HG03103 (cell line): ENCODE results near the gene DNM3.

Experiments used
- ATAC-seq: cut with Tn5 transposase; IDR thresholded peaks from one replicate; pipeline ENCODE4 v1.9.1; 2021; ENCODE audit warnings: low read depth; ENCODE audit not compliant: unreplicated experiment

DNM3 gene

DNA sequence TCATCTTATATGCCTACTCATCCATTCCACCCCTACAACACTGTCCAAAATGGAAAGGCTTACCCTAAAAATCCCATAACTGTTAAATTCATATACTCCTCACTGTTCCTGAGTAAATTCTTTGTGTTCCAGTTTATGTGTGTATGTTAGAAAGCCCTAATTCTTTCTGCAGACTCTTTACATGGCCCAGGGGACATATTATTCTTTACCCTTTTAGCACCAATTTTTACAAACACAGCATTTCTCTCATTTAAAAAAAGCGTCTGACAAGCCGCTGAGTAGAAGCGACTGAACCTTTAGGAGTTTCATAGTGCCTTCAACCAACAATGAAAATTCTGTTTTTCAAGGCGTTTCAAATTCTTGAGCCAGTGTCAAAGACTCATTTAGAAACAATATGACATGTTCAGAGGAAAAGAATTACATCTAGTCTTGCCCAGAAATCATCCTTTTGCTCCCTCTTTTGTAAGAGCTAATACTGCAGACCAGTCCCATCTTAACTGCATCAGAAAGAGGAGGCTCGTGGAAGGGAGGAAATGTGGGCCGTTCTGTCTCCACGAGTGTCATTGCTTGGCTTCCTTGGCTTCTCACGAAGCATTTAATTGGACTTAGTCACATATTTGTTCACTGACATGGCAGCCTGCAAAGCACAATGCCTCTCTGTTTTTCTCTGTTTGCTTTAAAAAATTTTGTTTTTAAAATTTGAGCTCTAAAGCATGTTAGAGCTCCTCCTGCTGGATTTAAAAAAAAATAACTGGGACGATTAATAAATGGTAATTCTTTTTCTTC lies 557.9 kb downstream of the DNM3 start:
- ATAC-seq: no peak

DNA sequence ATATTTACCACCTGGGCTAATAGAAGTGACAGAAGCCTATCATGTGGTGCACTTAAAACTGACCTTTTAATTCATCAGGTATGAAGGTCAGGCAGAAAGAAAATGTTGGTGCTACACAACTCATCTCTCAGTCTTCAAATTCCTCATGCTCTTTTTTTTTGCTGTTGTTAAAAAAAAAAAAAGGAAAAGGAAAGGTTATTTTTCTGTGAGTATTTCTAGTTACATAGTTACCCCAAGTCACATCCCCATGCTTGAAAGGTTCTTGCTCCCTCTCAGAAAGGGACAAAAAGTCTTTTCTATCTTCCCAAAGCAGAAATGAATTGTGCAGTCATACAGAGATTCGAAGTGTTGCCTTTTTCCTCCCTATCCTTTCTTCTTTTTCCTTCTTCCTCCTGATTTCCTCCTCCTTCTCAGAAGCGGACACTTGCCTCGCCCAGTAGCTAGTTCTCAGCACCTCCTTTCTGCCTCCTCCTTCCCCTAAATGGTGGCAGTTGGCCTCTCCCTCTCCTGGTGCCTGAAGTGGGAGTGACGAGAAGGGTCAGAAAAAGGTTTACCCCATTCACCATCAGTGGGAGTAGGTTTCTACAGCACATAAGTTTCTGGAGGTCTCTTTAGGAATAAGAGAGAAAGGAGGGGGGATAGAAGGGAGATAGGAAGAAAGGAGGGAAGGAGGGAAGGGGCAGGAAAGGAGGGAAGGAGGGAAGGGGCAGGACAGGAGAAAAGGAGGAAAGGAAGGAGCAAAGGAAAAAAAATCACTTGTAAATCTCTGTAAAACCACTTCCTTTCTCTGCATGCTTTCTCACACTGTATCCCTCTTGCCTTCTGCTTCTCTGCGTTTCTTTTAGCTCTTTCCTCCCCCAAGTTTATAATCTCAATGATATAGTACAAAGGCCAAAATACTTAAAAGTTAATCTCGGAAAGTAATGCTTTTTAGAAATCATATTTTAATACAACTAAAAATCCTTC lies 558.7 kb downstream of the DNM3 start:
- no peak for ATAC-seq

DNA sequence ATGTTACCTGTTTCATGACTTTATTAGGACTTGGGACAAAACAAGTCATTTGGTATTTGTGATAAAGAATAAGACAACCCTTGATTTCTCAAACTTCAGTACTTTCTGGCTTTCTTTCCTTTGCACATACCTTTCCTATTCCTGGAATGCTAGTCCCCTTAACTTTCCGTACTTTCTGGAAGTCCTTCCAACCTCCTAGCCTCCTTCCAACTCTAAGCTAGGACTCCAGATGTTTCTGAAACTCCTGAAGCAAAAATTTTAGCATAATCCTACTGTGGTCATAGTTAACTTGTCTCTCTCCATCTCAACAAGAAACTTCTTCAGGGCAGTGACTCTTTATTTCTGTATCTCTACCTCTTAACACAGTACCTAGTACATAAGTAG lies 559.4 kb downstream of the DNM3 start:
- ATAC-seq: no peak

DNA sequence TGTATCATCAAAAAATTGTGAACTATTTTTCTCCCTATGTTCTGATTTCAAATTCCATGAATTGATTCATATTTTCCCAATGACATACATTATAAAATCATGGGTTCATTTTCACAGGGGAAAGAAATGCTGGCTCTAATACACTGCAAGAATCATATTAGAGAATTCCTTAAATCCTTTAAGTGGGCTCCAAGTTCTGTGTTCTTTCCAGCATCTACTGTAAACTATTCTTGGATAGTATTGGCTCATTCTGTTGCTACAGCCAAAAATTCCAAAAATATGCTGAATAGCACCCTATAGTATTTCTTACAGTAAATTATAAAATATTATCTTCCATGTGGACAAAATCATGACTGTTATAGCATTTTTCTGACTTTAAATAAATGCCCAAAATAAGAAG lies 560.2 kb downstream of the DNM3 start:
- ATAC-seq: no peak

DNA sequence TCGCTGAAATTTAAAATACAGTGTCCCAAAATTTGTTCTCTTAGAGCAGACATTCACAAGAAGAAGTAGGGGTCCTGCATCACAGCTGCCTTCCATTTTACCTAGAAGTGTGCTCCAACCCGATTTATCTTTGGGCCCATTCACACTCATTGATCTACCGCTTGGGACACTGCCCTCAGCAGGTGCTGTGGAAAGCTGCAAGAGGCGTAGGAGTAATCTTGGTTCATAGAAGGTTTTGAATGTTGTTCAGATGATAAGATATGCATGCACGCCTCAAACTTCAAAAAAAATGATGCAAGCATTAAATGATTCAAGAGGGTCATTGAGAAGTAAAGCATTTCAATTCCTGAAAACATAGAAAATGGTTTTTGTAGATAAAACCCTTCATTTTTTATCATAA lies 560.6 kb downstream of the DNM3 start:
- no peak for ATAC-seq

DNA sequence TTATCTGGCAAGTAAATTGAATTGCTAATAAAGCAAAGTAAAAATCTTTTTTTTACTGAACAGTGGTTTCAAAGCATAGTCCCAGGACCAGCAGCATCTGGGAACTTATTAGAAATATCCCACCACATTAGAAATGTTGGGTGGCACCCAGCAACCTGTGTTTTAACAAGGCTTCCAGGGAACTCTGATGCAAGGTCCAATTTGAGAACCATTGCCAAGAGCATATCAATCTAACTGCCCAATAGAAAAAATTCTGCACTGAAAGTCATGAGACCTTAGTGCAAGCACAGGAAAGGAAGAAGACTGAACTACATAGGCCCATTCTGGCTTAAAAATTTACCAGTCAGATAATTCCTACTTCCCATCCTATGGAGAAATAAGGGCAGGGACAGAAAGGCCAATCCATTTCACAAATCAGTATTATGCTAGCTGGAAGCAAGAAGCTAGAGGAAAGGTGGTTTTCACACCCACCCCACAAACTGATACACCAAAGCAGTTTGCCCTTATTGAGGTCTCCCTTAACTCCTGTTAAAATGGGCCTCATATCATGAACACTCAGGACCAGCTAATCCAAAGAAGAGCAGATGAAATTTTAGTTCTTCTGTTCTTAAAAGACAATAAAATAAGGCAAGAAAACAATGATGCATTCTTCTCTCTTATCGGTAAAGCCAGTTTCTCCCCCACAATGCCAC lies 561.7 kb downstream of the DNM3 start:
- ATAC-seq: no peak

DNA sequence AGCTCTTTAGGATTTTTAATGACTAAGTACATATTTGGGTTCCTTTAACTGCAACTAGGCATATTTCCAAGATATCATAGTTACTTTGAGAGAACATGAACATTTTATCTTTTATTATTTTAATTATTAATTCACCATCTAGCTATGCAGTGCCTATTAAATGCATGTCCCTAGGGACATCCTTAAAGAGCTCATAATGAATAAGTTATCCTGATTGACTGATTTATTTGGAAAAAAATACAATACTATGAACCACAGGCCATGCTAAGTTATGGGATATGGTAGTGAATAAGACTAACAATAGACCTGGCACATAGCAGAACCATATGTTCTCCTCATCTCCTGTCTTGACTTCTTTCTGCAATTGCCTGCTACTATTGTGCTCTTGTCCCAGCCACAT lies 562.8 kb downstream of the DNM3 start:
- ATAC-seq: no peak

DNA sequence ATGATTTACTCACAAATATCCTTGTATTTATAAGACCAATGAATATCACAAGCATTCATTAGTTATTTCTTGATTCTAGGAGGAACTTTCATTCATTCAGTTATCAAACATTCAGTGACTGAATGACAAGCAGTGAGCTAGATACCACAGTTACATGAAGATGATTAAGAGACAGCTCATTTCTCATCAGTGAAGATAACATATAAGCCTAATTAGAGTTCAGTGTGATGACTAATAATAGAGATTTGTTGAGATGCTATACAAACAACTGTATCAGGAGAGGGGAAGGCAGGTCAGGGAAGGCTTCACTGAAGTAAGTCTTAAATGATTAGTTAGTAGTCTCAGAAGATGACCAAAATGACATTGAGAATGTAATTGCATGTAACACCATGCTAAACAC lies 564.6 kb downstream of the DNM3 start:
- ATAC-seq: no peak

DNA sequence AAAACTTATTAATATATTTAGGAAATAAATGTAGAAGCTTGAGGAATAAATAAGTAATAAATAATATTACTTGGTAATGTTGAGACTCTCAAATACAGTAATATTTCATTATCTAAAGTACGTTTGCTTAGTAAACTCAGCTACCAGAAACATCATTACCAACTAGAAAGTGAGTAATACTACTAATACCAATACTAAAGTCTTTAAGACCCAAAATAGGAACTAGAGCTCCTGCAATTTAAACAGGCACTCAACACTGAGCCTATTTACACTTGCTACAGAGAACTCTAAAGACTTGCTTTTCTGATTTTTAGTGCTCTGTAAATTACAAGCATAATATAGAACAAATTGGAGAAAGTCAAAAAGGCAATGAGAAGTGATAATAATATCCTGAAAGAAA lies 565.7 kb downstream of the DNM3 start:
- ATAC-seq: no peak

DNA sequence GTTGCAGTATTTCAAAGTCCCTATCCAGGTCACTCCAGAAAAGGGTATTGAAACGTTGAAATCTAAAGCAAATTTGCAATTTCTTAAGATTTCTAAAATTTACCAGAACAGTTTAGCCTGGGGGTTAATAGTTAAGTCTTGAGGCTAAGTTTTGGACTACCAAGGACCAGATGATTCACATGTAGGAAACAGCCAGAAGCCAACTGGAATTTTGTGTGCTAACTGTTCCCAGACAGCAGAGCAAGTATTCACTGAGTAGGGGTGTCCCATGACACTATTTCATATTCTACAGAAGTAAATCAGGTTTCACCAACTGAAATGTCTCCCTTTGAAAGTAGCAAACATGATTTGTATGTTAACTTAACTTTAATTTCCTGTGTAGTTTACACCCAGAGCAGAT lies 567.7 kb downstream of the DNM3 start:
- ATAC-seq: no peak

DNA sequence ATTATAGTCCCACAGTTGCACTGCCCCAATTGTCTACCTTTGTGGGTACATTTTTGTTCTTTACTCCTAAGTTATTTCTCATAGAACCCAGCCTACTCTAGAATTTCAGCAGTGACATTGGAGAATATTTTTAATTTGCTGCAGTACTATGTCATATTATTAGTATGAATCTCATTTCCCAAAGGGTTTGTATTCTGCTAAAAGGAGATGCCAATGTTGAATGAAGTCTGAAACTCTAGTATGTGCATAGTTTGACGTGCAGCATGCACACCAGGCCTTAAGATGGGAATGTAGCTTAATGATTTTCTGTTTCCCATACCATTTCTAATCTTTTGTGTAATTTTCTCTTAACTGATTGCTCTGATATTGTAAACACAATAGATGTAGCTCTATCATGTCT lies 568.7 kb downstream of the DNM3 start:
- no peak for ATAC-seq

DNA sequence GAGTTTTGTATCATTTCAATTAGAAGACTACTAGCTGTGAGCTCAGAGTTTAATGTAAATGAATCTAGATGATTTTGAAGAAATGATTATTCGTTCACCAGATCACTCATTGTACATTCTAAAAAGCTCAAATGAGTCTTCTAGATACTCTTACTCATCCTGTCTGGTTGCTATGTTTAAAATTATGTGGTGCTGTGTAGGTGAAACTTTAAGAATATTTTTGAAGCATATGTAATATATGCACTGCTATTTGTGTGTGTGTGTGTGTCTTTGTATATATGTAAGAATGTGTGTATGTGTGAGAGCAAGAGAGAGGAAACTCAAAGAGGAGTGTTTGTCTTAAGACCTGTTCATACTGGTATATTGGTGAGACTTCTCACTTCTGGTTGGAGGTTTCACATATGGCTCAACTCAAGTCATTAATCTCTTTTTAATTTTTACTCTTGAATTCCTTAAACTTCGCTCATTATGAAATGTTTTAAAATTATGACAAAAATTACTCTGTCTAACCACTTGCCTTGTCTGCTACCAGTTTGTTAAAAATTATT lies 570.6 kb downstream of the DNM3 start:
- no peak for ATAC-seq

DNA sequence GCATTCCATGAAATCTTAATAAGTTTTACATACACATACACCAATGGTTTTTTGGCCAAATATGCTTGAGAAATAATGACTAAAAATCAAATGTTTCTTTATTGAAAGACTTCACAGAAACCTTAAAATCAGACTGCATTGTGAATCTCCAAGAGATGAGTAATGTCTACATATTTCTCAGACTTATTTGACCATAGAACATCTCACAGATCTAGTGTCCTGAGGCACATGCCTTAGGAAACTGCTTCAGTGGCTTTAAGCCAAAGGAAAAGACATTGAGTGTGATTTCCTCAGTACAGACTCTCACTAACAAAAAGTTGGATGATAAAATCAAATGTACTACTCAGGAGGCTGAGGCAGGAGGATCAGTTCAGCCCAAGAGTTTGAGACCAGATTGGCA lies 573.0 kb downstream of the DNM3 start:
- ATAC-seq: no peak

DNA sequence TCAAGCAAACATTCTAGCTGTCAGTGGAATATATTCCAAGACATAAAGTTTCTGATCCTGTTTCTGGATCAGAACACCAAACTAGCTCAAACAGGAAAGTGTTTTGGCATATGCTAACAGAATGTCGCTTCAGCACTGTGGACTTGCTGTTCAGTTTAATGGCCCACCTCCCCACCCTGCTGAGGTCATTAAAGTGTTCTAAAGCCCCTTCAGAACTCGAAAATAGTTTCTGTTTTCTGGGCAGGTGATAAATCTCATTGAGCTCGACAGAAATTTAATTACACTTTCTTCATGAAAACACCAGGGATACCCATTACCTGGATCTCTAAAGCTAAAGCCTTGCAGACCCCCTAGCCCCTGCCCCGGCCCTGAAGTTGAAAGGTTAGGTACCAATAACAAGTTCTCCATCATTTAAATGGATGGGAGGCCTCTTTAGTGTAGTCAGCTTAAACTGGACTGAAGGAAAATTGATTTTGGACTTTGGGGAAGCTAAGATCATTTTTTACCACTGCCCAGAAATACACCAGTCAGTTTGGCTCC lies 575.3 kb downstream of the DNM3 start:
- no peak for ATAC-seq

DNA sequence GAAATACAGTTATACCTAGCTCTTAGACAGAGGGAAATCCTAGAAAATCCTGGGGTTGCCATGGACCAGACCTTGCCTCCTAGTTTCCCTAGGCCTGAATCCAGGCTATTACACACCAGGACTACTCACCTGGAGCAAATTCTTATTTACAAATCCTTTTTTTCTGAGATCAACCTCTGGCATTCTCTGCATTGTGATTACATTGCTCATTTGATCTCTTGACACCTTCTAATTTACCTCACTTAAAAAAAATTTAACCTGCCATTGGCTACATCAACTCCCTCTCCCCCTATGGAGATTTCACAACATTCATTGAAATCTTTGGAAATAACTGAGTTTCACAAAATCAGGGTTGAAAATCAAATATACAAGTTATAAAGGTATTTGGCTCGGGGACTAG lies 576.3 kb downstream of the DNM3 start:
- no peak for ATAC-seq

DNA sequence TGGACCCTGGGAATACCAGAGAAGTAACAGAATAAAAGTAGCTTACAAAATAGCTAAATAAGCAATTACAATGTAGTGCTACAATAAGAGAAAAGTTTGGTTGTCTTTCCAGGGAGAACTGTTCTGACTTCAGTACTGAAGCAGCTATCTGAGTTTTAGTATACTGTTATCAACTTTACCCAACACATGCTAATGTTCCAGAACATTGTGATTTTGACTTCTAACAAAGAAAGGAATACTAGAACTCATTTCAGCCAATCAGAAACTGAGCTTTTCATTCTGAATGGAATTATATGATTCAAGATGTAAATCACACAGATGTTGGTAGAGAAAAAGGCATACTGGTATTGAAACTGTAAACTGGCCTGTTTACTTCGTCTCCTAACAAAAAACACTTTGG lies 579.1 kb downstream of the DNM3 start, which contains the start of gene C1orf105:
TSS of gene C1orf105 (plus strand) at position 301 of the 400 bp plus-strand sequence. CDS start 201 bp downstream, outside the sequence.
- ATAC-seq: no peak

DNA sequence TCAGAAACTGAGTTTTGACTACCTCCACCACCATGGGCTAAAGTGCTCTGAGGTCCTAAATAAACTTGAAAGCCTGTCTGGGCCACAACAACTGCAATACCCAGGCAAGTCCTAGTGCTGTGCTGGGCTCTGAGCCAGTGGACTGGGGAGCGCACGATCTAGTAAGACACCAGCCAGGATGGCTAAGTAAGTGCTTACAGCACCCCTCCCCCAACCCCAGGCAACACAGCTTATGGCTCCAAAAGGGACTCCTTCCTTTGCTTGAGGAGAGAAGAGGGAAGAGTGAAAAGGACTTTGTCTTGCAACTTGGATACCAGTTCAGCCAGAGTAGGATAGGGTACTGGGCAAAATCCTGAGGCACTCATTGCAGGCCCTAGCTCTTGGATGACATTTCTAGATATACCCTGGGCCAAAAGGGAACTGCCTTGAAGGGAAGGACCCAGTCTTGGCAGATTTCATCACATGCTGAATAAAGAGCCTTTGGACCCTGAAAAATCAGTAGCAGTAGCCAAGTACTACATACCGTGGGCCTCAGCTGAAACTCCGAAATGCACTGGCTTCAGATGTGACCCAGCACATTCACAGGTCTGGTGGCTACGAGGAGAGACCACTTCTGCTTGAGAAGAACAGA lies 580.8 kb downstream of the DNM3 start:
- ATAC-seq: no peak

DNA sequence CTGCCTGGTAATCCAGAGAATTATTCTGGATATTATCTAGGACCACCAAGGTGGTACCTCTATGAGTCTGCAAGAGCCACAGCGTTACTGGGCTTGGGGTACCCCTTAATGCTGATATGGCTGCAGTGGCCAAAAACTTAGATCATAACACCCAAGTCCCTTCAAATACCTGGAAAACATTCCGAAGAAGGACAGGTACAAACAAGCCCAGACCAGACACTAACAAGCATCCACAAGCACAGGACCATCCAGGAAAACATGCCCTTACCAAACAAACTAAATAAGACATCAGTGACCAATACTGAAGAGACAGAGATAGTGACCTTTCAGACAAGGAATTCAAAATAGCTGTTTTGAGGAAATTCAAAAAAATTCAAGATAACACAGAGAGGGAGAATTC lies 582.0 kb downstream of the DNM3 start:
- no peak for ATAC-seq

DNA sequence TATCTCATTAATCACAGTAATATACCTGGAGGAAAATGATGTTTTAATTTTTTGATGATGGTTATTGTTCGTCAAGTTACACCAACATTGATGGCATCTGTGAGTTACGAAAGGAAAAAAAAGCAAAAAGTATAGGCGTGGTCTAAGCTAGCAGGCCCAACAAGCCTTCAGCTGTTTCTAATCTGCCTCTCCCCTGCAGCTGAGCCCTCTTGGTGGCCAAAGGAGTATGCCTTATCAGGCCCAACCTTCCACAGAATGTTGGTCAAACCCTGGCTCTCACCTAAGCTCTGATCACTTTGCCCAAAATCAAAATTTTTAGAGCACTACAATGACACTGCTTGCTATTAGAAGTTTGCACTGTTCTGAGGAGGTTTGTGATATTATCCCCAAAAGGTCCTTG lies 584.0 kb downstream of the DNM3 start:
- no peak for ATAC-seq

DNA sequence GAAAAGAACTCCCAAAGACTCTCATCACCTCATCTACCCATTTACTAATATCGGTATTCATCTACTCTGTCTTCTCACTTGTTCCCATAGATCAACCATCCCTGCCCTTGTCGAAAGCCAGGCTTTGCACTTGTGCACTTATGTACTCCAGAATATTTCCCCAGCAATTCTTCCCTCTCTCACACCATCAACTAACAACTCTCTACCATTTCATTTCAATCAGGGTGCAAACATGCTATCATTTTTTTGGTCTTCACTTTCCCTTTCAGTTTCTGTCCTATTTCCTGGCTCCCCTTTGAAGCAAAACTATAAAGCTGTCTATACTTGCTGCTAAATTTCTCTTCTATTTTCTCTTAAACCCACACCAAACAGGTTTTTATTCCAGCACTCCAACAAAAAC lies 585.9 kb downstream of the DNM3 start:
- ATAC-seq: no peak
